MCF 10A (cell line): ENCODE measurements around the gene RBBP5. TPM values are rescaled to one million over a fixed set of nuclear protein-coding genes. Genes with fewer than 3 reads are reported as not detected.

Experiments used
- BruUV-seq: library from RNA; stranded (reverse); fragments of 400-500 nt; replicated peaks from 2 replicates; lab custom pipeline; 2021; lab: Mats Ljungman, UMichigan
- CTCF ChIA-PET: fragments of 300-600 bp; sonication (Branson Sonifier 250); formaldehyde crosslinking; extraction: SDS; loops from one replicate; lab custom pipeline; 2021; ENCODE audit warnings: antibody characterized with exemption, inconsistent platforms; lab: Yijun Ruan, JAX
- POLR2A ChIA-PET: fragments of 300-600, 350-650 bp; sonication (Branson Sonifier 250); formaldehyde crosslinking; extraction: SDS; loops from one replicate; lab custom pipeline; 2020; ENCODE audit warnings: antibody characterized with exemption, inconsistent platforms; lab: Yijun Ruan, JAX
- DNase-seq: peaks from one replicate; pipeline ENCODE4 v3.0.0-alpha.2; 2018; ENCODE audit not compliant: unreplicated experiment
- H3K27ac Mint-ChIP-seq: one replicate; pipeline ENCODE4 v1.8.0; 2022; ENCODE audit warnings: mild to moderate bottlenecking, low read depth, mixed read lengths; ENCODE audit not compliant: unreplicated experiment
- H3K27me3 Mint-ChIP-seq: one replicate; pipeline ENCODE4 v1.8.0; 2022; ENCODE audit warnings: mixed read lengths; ENCODE audit not compliant: insufficient read depth, unreplicated experiment
- H3K36me3 Mint-ChIP-seq: one replicate; pipeline ENCODE4 v1.8.0; 2022; ENCODE audit warnings: mild to moderate bottlenecking, moderate library complexity, mixed read lengths; ENCODE audit not compliant: insufficient read depth, unreplicated experiment
- H3K4me1 Mint-ChIP-seq: one replicate; pipeline ENCODE4 v1.8.0; 2022; ENCODE audit warnings: mixed read lengths; ENCODE audit not compliant: insufficient read depth, unreplicated experiment
- H3K4me3 Mint-ChIP-seq: one replicate; pipeline ENCODE4 v1.8.0; 2022; ENCODE audit warnings: mild to moderate bottlenecking, moderate library complexity, mixed read lengths; ENCODE audit not compliant: unreplicated experiment
- H3K9me3 Mint-ChIP-seq: one replicate; pipeline ENCODE4 v1.8.0; 2022; ENCODE audit warnings: mixed read lengths; ENCODE audit not compliant: unreplicated experiment
- intact Hi-C: fragments of 100-400 bp; cut with micrococcal nuclease; formaldehyde crosslinking; loops from 2 replicates; pipeline ENCODE4 v1.14.1; 2022
- total RNA-seq: library from RNA; stranded (reverse); gene quantifications from 2 replicates; pipeline ENCODE4 v1.2.3, GENCODE V29; 2022
- TF ChIP-seq, protein P1 (sequence below): fragments of 200-600 bp; IDR thresholded peaks from one replicate; pipeline ENCODE4 v1.8.0; 2022; ENCODE audit warnings: antibody characterized with exemption, mild to moderate bottlenecking; ENCODE audit not compliant: unreplicated experiment

Gene RBBP5
- total RNA-seq, 1 experiment from 2014 or later: 24.8 TPM

GRCh38 chr1:205142102-205142469, 20.3 kb upstream of the RBBP5 start:
- peaks cover 40% of the 10 kb centered on the region for H3K36me3 Mint-ChIP-seq
- no TSS peak for BruUV-seq
- intact Hi-C loops: loop anchor here (5.0 kb wide), 1 partner anchor 85 kb away; the partner anchor contains the start of gene TMCC2
- no peaks in the 10 kb centered on the region for H3K27me3 Mint-ChIP-seq
- DNase-seq: no peak
- TF ChIP-seq, protein P1, sequence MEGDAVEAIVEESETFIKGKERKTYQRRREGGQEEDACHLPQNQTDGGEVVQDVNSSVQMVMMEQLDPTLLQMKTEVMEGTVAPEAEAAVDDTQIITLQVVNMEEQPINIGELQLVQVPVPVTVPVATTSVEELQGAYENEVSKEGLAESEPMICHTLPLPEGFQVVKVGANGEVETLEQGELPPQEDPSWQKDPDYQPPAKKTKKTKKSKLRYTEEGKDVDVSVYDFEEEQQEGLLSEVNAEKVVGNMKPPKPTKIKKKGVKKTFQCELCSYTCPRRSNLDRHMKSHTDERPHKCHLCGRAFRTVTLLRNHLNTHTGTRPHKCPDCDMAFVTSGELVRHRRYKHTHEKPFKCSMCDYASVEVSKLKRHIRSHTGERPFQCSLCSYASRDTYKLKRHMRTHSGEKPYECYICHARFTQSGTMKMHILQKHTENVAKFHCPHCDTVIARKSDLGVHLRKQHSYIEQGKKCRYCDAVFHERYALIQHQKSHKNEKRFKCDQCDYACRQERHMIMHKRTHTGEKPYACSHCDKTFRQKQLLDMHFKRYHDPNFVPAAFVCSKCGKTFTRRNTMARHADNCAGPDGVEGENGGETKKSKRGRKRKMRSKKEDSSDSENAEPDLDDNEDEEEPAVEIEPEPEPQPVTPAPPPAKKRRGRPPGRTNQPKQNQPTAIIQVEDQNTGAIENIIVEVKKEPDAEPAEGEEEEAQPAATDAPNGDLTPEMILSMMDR: no peak
- no peaks in the 10 kb centered on the region for H3K9me3 Mint-ChIP-seq
- H3K4me3 Mint-ChIP-seq: no peak overlapping the region
- H3K27ac Mint-ChIP-seq: no peak overlapping the region
- ChIA-PET POLR2A (interaction anchor here (0.6 to 1.9 kb wide), 6 partner anchors 9 to 603 kb away, joined by 3 to 23 read pairs (median 8); partner anchors contain the start of gene RBBP5), CTCF (interaction anchor here (0.6 to 16.1 kb wide), 44 partner anchors 8 to 560 kb away, joined by 3 to 231 read pairs (median 10); partner anchors contain the start of genes RBBP5 and TMCC2)
- H3K4me1 Mint-ChIP-seq: peaks cover 19% of the 10 kb centered on the region

- intact Hi-C loops: loop anchor here (1.0 to 5.0 kb wide), 6 partner anchors 19 to 166 kb away; partner anchors contain the start of genes DSTYK and TMCC2
- Mint-ChIP-seq H3K9me3 (no peaks in the 10 kb centered on the region), H3K4me1 (peaks cover 19% of the 10 kb centered on the region), H3K36me3 (peaks cover 34% of the 10 kb centered on the region), H3K4me3 (no peak overlapping the region), H3K27ac (no peak overlapping the region), H3K27me3 (no peaks in the 10 kb centered on the region)
- TF ChIP-seq, protein P1: peak; percentile 82
- BruUV-seq: no TSS peak
- ChIA-PET POLR2A (interaction anchor here (0.6 to 1.9 kb wide), 9 partner anchors 9 to 604 kb away, joined by 3 to 23 read pairs (median 5); partner anchors contain the start of gene RBBP5), CTCF (interaction anchor here (0.6 to 16.1 kb wide), 67 partner anchors 9 to 721 kb away, joined by 3 to 231 read pairs (median 6); partner anchors contain the start of genes RBBP5 and TMCC2)
- DNase-seq: peak; percentile 91
These were observed 19.7 kb upstream of the RBBP5 start for GRCh38 chr1:205141236-205142101.

GRCh38 chr1:205140113-205140512, 18.3 kb upstream of the RBBP5 start:
- no TSS peak for BruUV-seq
- ChIA-PET POLR2A (interaction anchor here (0.6 to 1.1 kb wide), 4 partner anchors 19 to 182 kb away, joined by 3 to 5 read pairs (median 3); partner anchors contain the start of genes NUAK2 and RBBP5), CTCF (interaction anchor here (0.7 to 16.1 kb wide), 17 partner anchors 9 to 320 kb away, joined by 3 to 231 read pairs (median 11); partner anchors contain the start of gene RBBP5)
- Mint-ChIP-seq H3K4me3 (no peak overlapping the region), H3K27ac (no peak overlapping the region), H3K9me3 (no peaks in the 10 kb centered on the region), H3K36me3 (peaks cover 20% of the 10 kb centered on the region), H3K27me3 (no peaks in the 10 kb centered on the region), H3K4me1 (peaks cover 18% of the 10 kb centered on the region)
- TF ChIP-seq, protein P1: no peak
- intact Hi-C loops: loop anchor here (5.0 kb wide), 1 partner anchor 87 kb away; the partner anchor contains the start of gene TMCC2
- no peak for DNase-seq
